ENCODE results near the gene ZNF70. TPM values are rescaled to one million over a fixed set of nuclear protein-coding genes. Genes with fewer than 3 reads are reported as not detected.

Gene ZNF70
- total and polyA plus RNA-seq, 2 of the 4 experiments (the other 2 are of a cell fraction), result 2.3 to 4.3 TPM

DNA sequence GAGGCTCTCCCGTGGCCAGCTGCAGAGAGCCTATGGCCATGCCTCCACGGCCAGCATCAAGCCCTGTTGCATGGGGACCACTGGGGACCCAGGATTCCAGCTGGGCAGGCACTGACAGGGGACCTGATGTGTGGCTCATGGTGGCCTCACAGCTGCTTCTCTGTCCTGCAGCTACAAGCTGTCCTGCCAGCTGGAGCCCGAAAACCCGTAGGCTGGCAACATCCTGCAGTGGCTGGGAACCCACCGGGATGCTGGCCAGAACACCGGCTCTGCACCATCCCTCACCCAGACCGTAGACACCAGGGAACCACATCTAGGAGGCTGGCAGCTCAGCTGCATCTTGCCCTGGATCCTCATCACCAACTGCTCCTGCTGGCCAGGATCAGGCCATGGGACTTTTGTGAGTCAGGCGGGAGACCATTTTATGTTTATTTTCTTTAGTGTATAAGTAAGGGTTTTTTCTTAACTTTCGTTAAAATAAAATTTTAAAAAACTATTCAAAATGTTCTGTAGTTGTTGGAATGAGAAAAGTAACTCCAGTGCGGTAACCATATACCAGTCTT is 52.2 kb downstream of the ZNF70 start:
- dilution Hi-C loops (cut with HindIII; ENCODE audit: low sequenced_read_pairs, unreplicated experiment) (no loop called here), in situ Hi-C loops (cut with MboI; ENCODE audit: low sequenced_read_pairs) (no loop called here), intact Hi-C loops (cut with micrococcal nuclease) (no loop called here)
- TF ChIP-seq RAD21 (IDR thresholded peaks at IDR 0.05; ENCODE audit: low read length) (no peak), FOS (IDR thresholded peaks at IDR 0.05; ENCODE audit: low read depth, low read length) (no peak), RFX5 (IDR thresholded peaks at IDR 0.05; ENCODE audit: low read depth, low read length) (no peak), SMC3 (IDR thresholded peaks at IDR 0.05; ENCODE audit: low read depth, low read length) (no peak), MXI1 (IDR thresholded peaks at IDR 0.05; ENCODE audit: borderline replicate concordance, low read depth, low read length) (no peak), POLR2A (IDR thresholded peaks at IDR 0.05; ENCODE audit: low read depth, low read length) (no peak), BHLHE40 (IDR thresholded peaks at IDR 0.05; ENCODE audit: low read depth, low read length) (no peak), CEBPB (IDR thresholded peaks at IDR 0.05; ENCODE audit: low read depth, low read length) (no peak), NFE2L2 (IDR thresholded peaks at IDR 0.05; ENCODE audit: low read depth, low read length) (no peak), MAFK (IDR thresholded peaks at IDR 0.05; ENCODE audit: low read depth, low read length) (no peak), CHD1 (IDR thresholded peaks at IDR 0.05; ENCODE audit: low read depth, low read length) (no peak), MAZ (IDR thresholded peaks at IDR 0.05; ENCODE audit: borderline replicate concordance, low read depth, low read length) (no peak), RCOR1 (IDR thresholded peaks at IDR 0.05; ENCODE audit: insufficient replicate concordance, low read length) (no peak)
- TF ChIP-seq, protein P1, sequence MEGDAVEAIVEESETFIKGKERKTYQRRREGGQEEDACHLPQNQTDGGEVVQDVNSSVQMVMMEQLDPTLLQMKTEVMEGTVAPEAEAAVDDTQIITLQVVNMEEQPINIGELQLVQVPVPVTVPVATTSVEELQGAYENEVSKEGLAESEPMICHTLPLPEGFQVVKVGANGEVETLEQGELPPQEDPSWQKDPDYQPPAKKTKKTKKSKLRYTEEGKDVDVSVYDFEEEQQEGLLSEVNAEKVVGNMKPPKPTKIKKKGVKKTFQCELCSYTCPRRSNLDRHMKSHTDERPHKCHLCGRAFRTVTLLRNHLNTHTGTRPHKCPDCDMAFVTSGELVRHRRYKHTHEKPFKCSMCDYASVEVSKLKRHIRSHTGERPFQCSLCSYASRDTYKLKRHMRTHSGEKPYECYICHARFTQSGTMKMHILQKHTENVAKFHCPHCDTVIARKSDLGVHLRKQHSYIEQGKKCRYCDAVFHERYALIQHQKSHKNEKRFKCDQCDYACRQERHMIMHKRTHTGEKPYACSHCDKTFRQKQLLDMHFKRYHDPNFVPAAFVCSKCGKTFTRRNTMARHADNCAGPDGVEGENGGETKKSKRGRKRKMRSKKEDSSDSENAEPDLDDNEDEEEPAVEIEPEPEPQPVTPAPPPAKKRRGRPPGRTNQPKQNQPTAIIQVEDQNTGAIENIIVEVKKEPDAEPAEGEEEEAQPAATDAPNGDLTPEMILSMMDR (conservative IDR thresholded peaks at IDR 0.05; ENCODE audit: low read depth, low read length), result no peak
- TF ChIP-seq, protein P2, sequence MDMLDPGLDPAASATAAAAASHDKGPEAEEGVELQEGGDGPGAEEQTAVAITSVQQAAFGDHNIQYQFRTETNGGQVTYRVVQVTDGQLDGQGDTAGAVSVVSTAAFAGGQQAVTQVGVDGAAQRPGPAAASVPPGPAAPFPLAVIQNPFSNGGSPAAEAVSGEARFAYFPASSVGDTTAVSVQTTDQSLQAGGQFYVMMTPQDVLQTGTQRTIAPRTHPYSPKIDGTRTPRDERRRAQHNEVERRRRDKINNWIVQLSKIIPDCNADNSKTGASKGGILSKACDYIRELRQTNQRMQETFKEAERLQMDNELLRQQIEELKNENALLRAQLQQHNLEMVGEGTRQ (IDR thresholded peaks at IDR 0.05; ENCODE audit: low read depth, low read length), result no peak
- TF ChIP-seq, protein P3, sequence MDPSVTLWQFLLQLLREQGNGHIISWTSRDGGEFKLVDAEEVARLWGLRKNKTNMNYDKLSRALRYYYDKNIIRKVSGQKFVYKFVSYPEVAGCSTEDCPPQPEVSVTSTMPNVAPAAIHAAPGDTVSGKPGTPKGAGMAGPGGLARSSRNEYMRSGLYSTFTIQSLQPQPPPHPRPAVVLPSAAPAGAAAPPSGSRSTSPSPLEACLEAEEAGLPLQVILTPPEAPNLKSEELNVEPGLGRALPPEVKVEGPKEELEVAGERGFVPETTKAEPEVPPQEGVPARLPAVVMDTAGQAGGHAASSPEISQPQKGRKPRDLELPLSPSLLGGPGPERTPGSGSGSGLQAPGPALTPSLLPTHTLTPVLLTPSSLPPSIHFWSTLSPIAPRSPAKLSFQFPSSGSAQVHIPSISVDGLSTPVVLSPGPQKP (IDR thresholded peaks at IDR 0.05; ENCODE audit: borderline replicate concordance, low read depth, low read length), result no peak
- Histone ChIP-seq H2AK5ac (ENCODE audit: low read depth, low read length) (no peak overlapping the region), H2BK5ac (ENCODE audit: low read depth, low read length, poor library complexity, severe bottlenecking) (no peak overlapping the region), H3K79me1 (ENCODE audit: low read depth in 1 of 2, low read length in 2 of 2) (peaks cover 24 to 43% of the 10 kb centered on the region in 2 experiments), H3K14ac (replicated peaks; ENCODE audit: low read depth, low read length) (no peak overlapping the region), H4K20me1 (ENCODE audit: insufficient read depth, low read length) (peaks cover 13% of the 10 kb centered on the region; the same call in 1 of the 2 replicates), H2BK20ac (ENCODE audit: low read depth, low read length) (no peak overlapping the region), H3K27me3 (ENCODE audit: control insufficient read depth, insufficient read depth, low read length) (no peaks in the 10 kb centered on the region), H3K4me1 (ENCODE audit: control insufficient read depth, insufficient read depth, low read length) (peaks cover 15% of the 10 kb centered on the region), H3K9me1 (ENCODE audit: insufficient read depth, low read length) (peaks cover 17% of the 10 kb centered on the region), H3K36me3 (ENCODE audit: control insufficient read depth, insufficient read depth, low read length) (peaks cover 19% of the 10 kb centered on the region), H3K23ac (ENCODE audit: low read depth, low read length) (no peak overlapping the region), H3K18ac (ENCODE audit: low read depth, low read length) (no peak overlapping the region), H3K4me2 (ENCODE audit: low read depth, low read length) (no peak overlapping the region; the same call in 1 of the 2 replicates), H4K91ac (ENCODE audit: insufficient read depth, low read depth, low read length) (no peak overlapping the region), H4K5ac (ENCODE audit: low read depth, low read length) (no peak overlapping the region), H3K4ac (ENCODE audit: low read depth, low read length) (no peak overlapping the region; the same call in 1 of the 2 replicates), H3K9me3 (ENCODE audit: control insufficient read depth, insufficient read depth, low read length) (no peaks in the 10 kb centered on the region), H3K9ac (ENCODE audit: low read depth, low read length) (no peak overlapping the region), H3K27ac (ENCODE audit: insufficient read depth, low read length) (no peak overlapping the region), H2BK120ac (ENCODE audit: low read depth, low read length) (no peak overlapping the region), H4K8ac (ENCODE audit: low read depth in 2 of 2, low read length in 2 of 2) (no peak overlapping the region), H3K4me3 (ENCODE audit: insufficient read depth, low read depth, low read length) (no peak overlapping the region), H3K56ac (ENCODE audit: extremely low read depth, insufficient read depth, low read length) (no peak overlapping the region), H2BK15ac (ENCODE audit: low read depth, low read length) (no peak overlapping the region), H2AFZ (replicated peaks; ENCODE audit: low read length, poor library complexity) (no peak overlapping the region), H2AK9ac (replicated peaks; ENCODE audit: low read depth, low read length, poor library complexity) (no peak overlapping the region)
- ChIA-PET POLR2A (ENCODE audit: unreplicated experiment) (no interaction called here), CTCF (no interaction called here)
- BruUV-seq (replicated peaks), result no TSS peak
- 96% methylated on average over 4 of the region's 10 CpGs; no CpG with 5 or more reads in 1 of the 2 experiments for WGBS, 2 experiments (ENCODE audit: extremely low coverage in 2 of 2, insufficient read length in 1 of 2)
- DNase-seq (peak; percentile 37), ATAC-seq (ENCODE audit: low read depth) (peak; percentile 72)

Data from IMR-90 (cell line).